PC-3 (cell line): ENCODE data around the gene NR3C1. TPM values are rescaled to one million over a fixed set of nuclear protein-coding genes. Genes with fewer than 3 reads are reported as not detected.

Experiments used
- ATAC-seq: fragments of 200-7000 bp; cut with Tn5 transposase; 2 replicates; pipeline ENCODE4 v1.9.1; 2020; ENCODE audit warnings: mild to moderate bottlenecking, moderate library complexity
- BruUV-seq: library from RNA; stranded (reverse); fragments of 400-500 nt; replicated peaks from 2 replicates; lab custom pipeline; 2021; lab: Mats Ljungman, UMichigan
- CTCF ChIA-PET: fragments of 300-600 bp; sonication (Branson Sonifier 250); formaldehyde crosslinking; loops from one replicate; lab custom pipeline; 2022; ENCODE audit warnings: antibody characterized with exemption; lab: Charles Lee
- POLR2A ChIA-PET: fragments of 300-600 bp; sonication (Branson Sonifier 250); formaldehyde crosslinking; loops from one replicate; lab custom pipeline; 2022; ENCODE audit warnings: antibody characterized with exemption; ENCODE audit not compliant: unreplicated experiment; lab: Charles Lee
- DNase-seq: peaks from one replicate; pipeline ENCODE4 v3.0.0-alpha.2; 2015
- H2AFZ ChIP-seq: fragments of 300-600 bp; sonication (generic); 2 replicates; pipeline ENCODE4 v1.6.0; 2016; ENCODE audit warnings: antibody characterized with exemption, low read length
- H3F3A ChIP-seq: fragments of 300-600 bp; sonication (generic); one replicate; pipeline ENCODE4 v1.6.0; 2017; ENCODE audit warnings: antibody characterized with exemption, low read length, control low read depth, mild to moderate bottlenecking; ENCODE audit not compliant: unreplicated experiment
- H3K27ac ChIP-seq: fragments of 300-600 bp; sonication (generic); 2 replicates; pipeline ENCODE4 v1.5.1; 2016; ENCODE audit warnings: mild to moderate bottlenecking, low read length
- H3K27me3 ChIP-seq: fragments of 300-600 bp; sonication (generic); 2 replicates; pipeline ENCODE4 v1.6.1; 2016; ENCODE audit warnings: low read length, mixed read lengths
- H3K36me3 ChIP-seq: fragments of 300-600 bp; sonication (generic); 2 replicates; pipeline ENCODE4 v1.6.1; 2016; ENCODE audit warnings: low read depth, mixed run types, low read length, mixed read lengths
- H3K4me1 ChIP-seq: fragments of 300-600 bp; sonication (generic); 2 replicates; pipeline ENCODE4 v1.5.1; 2016; ENCODE audit warnings: low read length; ENCODE audit not compliant: insufficient read depth
- H3K4me2 ChIP-seq: fragments of 300-600 bp; sonication (generic); 2 replicates; pipeline ENCODE4 v1.6.0; 2016; ENCODE audit warnings: low read length
- H3K4me3 ChIP-seq: fragments of 300-600 bp; sonication (generic); 2 replicates; pipeline ENCODE4 v1.5.1; 2016; ENCODE audit warnings: mild to moderate bottlenecking, low read length, mixed read lengths
- H3K79me2 ChIP-seq: fragments of 300-600 bp; sonication (generic); 2 replicates; pipeline ENCODE4 v1.6.1; 2017; ENCODE audit warnings: low read length, mixed read lengths
- H3K9ac ChIP-seq: fragments of 300-600 bp; sonication (generic); 2 replicates; pipeline ENCODE4 v1.6.0; 2016; ENCODE audit warnings: mild to moderate bottlenecking, low read length
- H3K9me2 ChIP-seq: fragments of 300-600 bp; sonication (generic); replicated peaks from 2 replicates; pipeline ENCODE4 v1.6.1; 2016; ENCODE audit warnings: mixed run types, low read length, mixed read lengths
- H3K9me3 ChIP-seq: fragments of 300-600 bp; sonication (generic); 2 replicates; pipeline ENCODE4 v1.6.1; 2016; ENCODE audit warnings: low read length, mixed read lengths
- H4K20me1 ChIP-seq: fragments of 300-600 bp; sonication (generic); 2 replicates; pipeline ENCODE4 v1.6.1; 2016; ENCODE audit warnings: low read length, mixed read lengths
- EZH2 ChIP-seq: fragments of 300-600 bp; sonication (generic); IDR thresholded peaks from one replicate; pipeline ENCODE4 v1.6.1; 2017; ENCODE audit warnings: antibody characterized with exemption, mild to moderate bottlenecking, low read length; ENCODE audit not compliant: unreplicated experiment
- EZH2phosphoT487 ChIP-seq: fragments of 300-600 bp; sonication (generic); IDR thresholded peaks from 2 replicates; pipeline ENCODE4 v1.6.1; 2018; ENCODE audit warnings: mild to moderate bottlenecking, antibody characterized with exemption, low read length, borderline replicate concordance
- intact Hi-C: fragments of 100-400 bp; cut with micrococcal nuclease; formaldehyde crosslinking; loops from 2 replicates; pipeline ENCODE4 v1.9.0; 2023
- total RNA-seq: library from RNA; depleted of rRNA; stranded (reverse); fragments of >200 nt; gene quantifications from 2 replicates; pipeline ENCODE4 v1.2.3, GENCODE V29; 2014
- TF ChIP-seq, protein P1 (sequence below): fragments of 300-600 bp; sonication (generic); conservative IDR thresholded peaks from 2 replicates; pipeline ENCODE4 v1.5.1; 2017; ENCODE audit warnings: antibody characterized with exemption, low read depth, mild to moderate bottlenecking, low read length

Gene NR3C1
- total RNA-seq, 1 experiment from 2014 or later, result 13.0 TPM

- no peak overlapping the region for H3K4me3 ChIP-seq
- no peaks in the 10 kb centered on the region for H3K9me2 ChIP-seq
- peak overlapping the region; percentile 99 for H3K27ac ChIP-seq
- DNase-seq (peak; percentile 78), ATAC-seq (peak; percentile 9; the same call in 1 of the 2 replicates)
- no TSS peak for BruUV-seq
- no peak for TF ChIP-seq EZH2
- TF ChIP-seq EZH2phosphoT487, result no peak
- TF ChIP-seq, protein P1, sequence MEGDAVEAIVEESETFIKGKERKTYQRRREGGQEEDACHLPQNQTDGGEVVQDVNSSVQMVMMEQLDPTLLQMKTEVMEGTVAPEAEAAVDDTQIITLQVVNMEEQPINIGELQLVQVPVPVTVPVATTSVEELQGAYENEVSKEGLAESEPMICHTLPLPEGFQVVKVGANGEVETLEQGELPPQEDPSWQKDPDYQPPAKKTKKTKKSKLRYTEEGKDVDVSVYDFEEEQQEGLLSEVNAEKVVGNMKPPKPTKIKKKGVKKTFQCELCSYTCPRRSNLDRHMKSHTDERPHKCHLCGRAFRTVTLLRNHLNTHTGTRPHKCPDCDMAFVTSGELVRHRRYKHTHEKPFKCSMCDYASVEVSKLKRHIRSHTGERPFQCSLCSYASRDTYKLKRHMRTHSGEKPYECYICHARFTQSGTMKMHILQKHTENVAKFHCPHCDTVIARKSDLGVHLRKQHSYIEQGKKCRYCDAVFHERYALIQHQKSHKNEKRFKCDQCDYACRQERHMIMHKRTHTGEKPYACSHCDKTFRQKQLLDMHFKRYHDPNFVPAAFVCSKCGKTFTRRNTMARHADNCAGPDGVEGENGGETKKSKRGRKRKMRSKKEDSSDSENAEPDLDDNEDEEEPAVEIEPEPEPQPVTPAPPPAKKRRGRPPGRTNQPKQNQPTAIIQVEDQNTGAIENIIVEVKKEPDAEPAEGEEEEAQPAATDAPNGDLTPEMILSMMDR, result no peak
- H3F3A ChIP-seq, result no peaks in the 10 kb centered on the region
- 0 out of 2 replicates have a peak, but pooled peaks cover 6% of the 10 kb centered on the region for H3K79me2 ChIP-seq
- no peaks in the 10 kb centered on the region for H3K27me3 ChIP-seq
- no peak overlapping the region for H2AFZ ChIP-seq
- H3K4me1 ChIP-seq, result peaks cover 49% of the 10 kb centered on the region
- ChIA-PET POLR2A (no interaction called here), CTCF (no interaction called here)
- H3K4me2 ChIP-seq, result peak overlapping the region; percentile 76
- no peaks in the 10 kb centered on the region for H3K36me3 ChIP-seq
- H3K9me3 ChIP-seq, result no peaks in the 10 kb centered on the region
- intact Hi-C loops, result no loop called here
- peak overlapping the region; percentile 82 for H3K9ac ChIP-seq
- no peaks in the 10 kb centered on the region for H4K20me1 ChIP-seq
Measured at GRCh38 chr5:143241892-143242291, 161.6 kb downstream of the NR3C1 start.

GRCh38 chr5:143239882-143240518, 163.5 kb downstream of the NR3C1 start:
- H3K9ac ChIP-seq, result no peak overlapping the region
- no peak for DNase-seq
- peaks cover 35% of the 10 kb centered on the region for H3K4me1 ChIP-seq
- no peaks in the 10 kb centered on the region for H3K9me3 ChIP-seq
- ChIA-PET POLR2A (no interaction called here), CTCF (no interaction called here)
- H2AFZ ChIP-seq, result no peak overlapping the region
- no peaks in the 10 kb centered on the region for H4K20me1 ChIP-seq
- no TSS peak for BruUV-seq
- no peak overlapping the region for H3K27ac ChIP-seq
- intact Hi-C loops, result no loop called here
- H3K9me2 ChIP-seq, result no peaks in the 10 kb centered on the region
- no peak overlapping the region for H3K4me2 ChIP-seq
- no peaks in the 10 kb centered on the region for H3K36me3 ChIP-seq
- no peak overlapping the region for H3K4me3 ChIP-seq
- no peak for ATAC-seq
- TF ChIP-seq EZH2phosphoT487, result no peak
- TF ChIP-seq, protein P1, result no peak
- TF ChIP-seq EZH2, result no peak
- no peaks in the 10 kb centered on the region for H3F3A ChIP-seq
- H3K27me3 ChIP-seq, result no peaks in the 10 kb centered on the region
- H3K79me2 ChIP-seq, result 0 out of 2 replicates have a peak, but pooled peaks cover 6% of the 10 kb centered on the region

DNA sequence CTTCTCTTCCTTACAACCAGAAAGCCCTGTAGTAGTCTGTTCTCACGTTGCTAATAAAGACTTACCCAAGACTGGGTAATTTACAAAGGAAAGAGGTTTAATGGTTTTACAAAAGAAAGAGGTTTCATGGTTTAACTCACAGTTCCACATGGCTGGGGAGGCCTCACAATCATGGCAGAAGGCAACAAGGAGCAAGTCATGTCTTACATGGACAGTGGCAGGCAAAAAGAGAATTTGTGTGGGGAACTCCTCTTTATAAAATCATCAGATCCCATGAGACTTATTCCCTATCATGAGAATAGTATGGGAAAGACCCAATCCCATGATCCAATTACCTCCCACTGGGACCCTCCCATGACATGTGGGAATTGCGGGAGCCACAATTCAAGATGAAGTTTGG, 164.9 kb downstream of the NR3C1 start:
- Histone ChIP-seq H3K9me2 (no peaks in the 10 kb centered on the region), H3K9ac (no peak overlapping the region), H3K27me3 (no peaks in the 10 kb centered on the region), H2AFZ (no peak overlapping the region), H3F3A (no peaks in the 10 kb centered on the region), H3K79me2 (0 out of 2 replicates have a peak, but pooled peaks cover 6% of the 10 kb centered on the region), H3K4me3 (no peak overlapping the region), H3K4me2 (no peak overlapping the region), H3K4me1 (peaks cover 24% of the 10 kb centered on the region), H3K36me3 (no peaks in the 10 kb centered on the region), H3K27ac (no peak overlapping the region), H3K9me3 (no peaks in the 10 kb centered on the region), H4K20me1 (no peaks in the 10 kb centered on the region)
- no peak for ATAC-seq
- no TSS peak for BruUV-seq
- ChIA-PET CTCF (no interaction called here), POLR2A (no interaction called here)
- no peak for DNase-seq
- intact Hi-C loops, result no loop called here
- TF ChIP-seq EZH2phosphoT487 (no peak), EZH2 (no peak)
- TF ChIP-seq, protein P1, result no peak
